Mesendoderm (in vitro differentiated cells): Measurements from ENCODE around the gene ANXA10.
A peak's percentile ranks its signal among the peaks of the same experiment; 100 is the strongest.

Experiments used
- DNase-seq: peaks from one replicate; pipeline ENCODE4 v3.0.0; 2013
- H2AK5ac ChIP-seq: 2 replicates; pipeline ENCODE4 v1.6.1; 2013; ENCODE audit warnings: low read length, inconsistent platforms
- H2BK120ac ChIP-seq: 2 replicates; pipeline ENCODE4 v1.6.1; 2013; ENCODE audit warnings: low read depth, mild to moderate bottlenecking, low read length, moderate library complexity, mixed read lengths
- H2BK15ac ChIP-seq: replicated peaks from 2 replicates; pipeline ENCODE4 v1.6.1; 2013; ENCODE audit warnings: low read depth, mild to moderate bottlenecking, moderate library complexity
- H2BK5ac ChIP-seq: 2 replicates; pipeline ENCODE4 v1.6.1; 2013; ENCODE audit warnings: low read length, inconsistent platforms
- H3K18ac ChIP-seq: 2 replicates; pipeline ENCODE4 v1.6.1; 2013; ENCODE audit warnings: mild to moderate bottlenecking, low read length, mixed read lengths
- H3K23ac ChIP-seq: one replicate; pipeline ENCODE4 v1.6.1; 2013; ENCODE audit warnings: low read length
- H3K27ac ChIP-seq: 2 replicates; pipeline ENCODE4 v1.5.1; 2013; ENCODE audit warnings: low read depth, mild to moderate bottlenecking, inconsistent platforms, low read length, moderate library complexity
- H3K27me3 ChIP-seq: 2 replicates; pipeline ENCODE4 v1.6.1; 2013; ENCODE audit warnings: low read length, control low read depth, mild to moderate bottlenecking, inconsistent platforms; ENCODE audit not compliant: insufficient read depth, poor library complexity
- H3K36me3 ChIP-seq: 2 replicates; pipeline ENCODE4 v1.6.1; 2013; ENCODE audit warnings: low read length, inconsistent platforms; ENCODE audit not compliant: control insufficient read depth, insufficient read depth
- H3K4ac ChIP-seq: one replicate; pipeline ENCODE4 v1.6.1; 2013; ENCODE audit warnings: low read depth, mild to moderate bottlenecking, low read length, moderate library complexity
- H3K4me1 ChIP-seq: 2 replicates; pipeline ENCODE4 v1.6.1; 2013; ENCODE audit warnings: low read depth, low read length, inconsistent platforms; ENCODE audit not compliant: control insufficient read depth
- H3K4me2 ChIP-seq: 2 replicates; pipeline ENCODE4 v1.6.1; 2013; ENCODE audit warnings: low read length
- H3K4me3 ChIP-seq: 2 replicates; pipeline ENCODE4 v1.5.1; 2013; ENCODE audit warnings: mild to moderate bottlenecking, low read length
- H3K56ac ChIP-seq: one replicate; pipeline ENCODE4 v1.6.1; 2013; ENCODE audit warnings: low read length
- H3K79me1 ChIP-seq: 2 replicates; pipeline ENCODE4 v1.6.1; 2013; ENCODE audit warnings: low read length, inconsistent platforms
- H3K79me2 ChIP-seq: 2 replicates; pipeline ENCODE4 v1.6.1; 2013; ENCODE audit warnings: mild to moderate bottlenecking, low read length; ENCODE audit not compliant: control insufficient read depth, insufficient read depth
- H3K9ac ChIP-seq: 2 replicates; pipeline ENCODE4 v1.6.1; 2013; ENCODE audit warnings: low read length, inconsistent platforms
- H4K5ac ChIP-seq: one replicate; pipeline ENCODE4 v1.6.1; 2013; ENCODE audit warnings: low read length
- H4K8ac ChIP-seq: one replicate; pipeline ENCODE4 v1.6.1; 2013; ENCODE audit warnings: low read depth, mild to moderate bottlenecking, control low read depth, low read length, moderate library complexity
- WGBS: extraction: QIAGEN DNeasy Blood & Tissue Kit; methylation state at CpG from one replicate; pipeline ENCODE4 v1.1.7; 2013; ENCODE audit warnings: low lambda C conversion rate, missing lambda C conversion rate; ENCODE audit not compliant: insufficient coverage; ENCODE audit errors: extremely low coverage; 5-methylcytosine and 5-hydroxymethylcytosine counted together

Gene ANXA10

DNA sequence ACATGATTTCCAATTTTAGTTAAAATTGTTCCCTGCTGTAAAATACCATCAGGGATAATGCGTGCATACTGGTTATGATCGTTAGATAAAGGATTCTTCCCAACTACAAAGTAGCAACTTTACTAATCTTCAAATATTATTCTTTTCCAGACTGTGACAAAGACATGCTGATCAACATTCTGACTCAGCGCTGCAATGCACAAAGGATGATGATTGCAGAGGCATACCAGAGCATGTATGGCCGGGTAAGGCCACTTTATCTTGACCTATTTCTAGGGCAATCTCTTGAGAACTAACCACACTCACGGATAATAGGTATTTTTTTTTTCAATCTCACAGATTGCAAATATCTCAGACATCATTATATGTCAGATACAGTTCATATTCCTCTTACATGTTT, 47.0 kb downstream of the ANXA10 start:
- H3K56ac ChIP-seq = no peak overlapping the region
- H3K79me2 ChIP-seq = no peaks in the 10 kb centered on the region
- H3K4me2 ChIP-seq = no peak overlapping the region
- H3K4ac ChIP-seq = no peak overlapping the region
- DNase-seq = no peak
- H2BK15ac ChIP-seq = no peak overlapping the region
- H4K5ac ChIP-seq = no peak overlapping the region
- H3K18ac ChIP-seq = no peak overlapping the region
- no peaks in the 10 kb centered on the region for H3K4me1 ChIP-seq
- WGBS = no CpG with 5 or more reads among the region's 5 CpGs
- H3K9ac ChIP-seq = no peak overlapping the region
- H2BK120ac ChIP-seq = no peak overlapping the region
- H3K36me3 ChIP-seq = no peaks in the 10 kb centered on the region
- no peak overlapping the region for H4K8ac ChIP-seq
- no peak overlapping the region for H2BK5ac ChIP-seq
- no peak overlapping the region for H3K23ac ChIP-seq
- H3K79me1 ChIP-seq = no peaks in the 10 kb centered on the region
- no peak overlapping the region for H3K4me3 ChIP-seq
- H3K27me3 ChIP-seq = no peaks in the 10 kb centered on the region
- no peak overlapping the region for H2AK5ac ChIP-seq
- no peak overlapping the region for H3K27ac ChIP-seq

DNA sequence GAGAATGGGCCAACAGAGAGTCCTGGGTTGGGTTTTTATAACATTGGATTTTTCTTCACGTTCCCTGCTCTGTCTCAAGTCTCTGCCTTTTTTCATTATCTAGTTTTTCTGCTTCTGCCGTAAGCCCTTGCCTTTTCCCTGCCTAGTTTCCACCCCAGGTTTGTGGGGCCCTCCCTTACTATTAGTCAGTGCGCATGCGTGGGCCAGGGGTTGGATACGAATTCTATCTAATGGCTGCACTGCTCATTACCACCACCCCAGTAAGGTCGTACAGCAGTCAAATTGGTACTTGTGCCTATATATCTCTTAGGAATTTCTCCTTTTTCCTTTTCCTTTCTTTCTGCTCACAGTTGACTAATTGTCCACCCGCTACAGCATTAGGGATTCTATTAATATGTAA, 49.4 kb downstream of the ANXA10 start:
- H3K36me3 ChIP-seq = no peaks in the 10 kb centered on the region
- H2BK5ac ChIP-seq = no peak overlapping the region
- no peak overlapping the region for H3K56ac ChIP-seq
- H4K8ac ChIP-seq = no peak overlapping the region
- H4K5ac ChIP-seq = no peak overlapping the region
- H2BK120ac ChIP-seq = no peak overlapping the region
- no peak overlapping the region for H2BK15ac ChIP-seq
- H3K4me3 ChIP-seq = no peak overlapping the region
- no peak overlapping the region for H3K18ac ChIP-seq
- DNase-seq = no peak
- no peaks in the 10 kb centered on the region for H3K4me1 ChIP-seq
- no peak overlapping the region for H3K4ac ChIP-seq
- H3K79me2 ChIP-seq = no peaks in the 10 kb centered on the region
- H3K27me3 ChIP-seq = no peaks in the 10 kb centered on the region
- H2AK5ac ChIP-seq = no peak overlapping the region
- H3K4me2 ChIP-seq = no peak overlapping the region
- H3K23ac ChIP-seq = no peak overlapping the region
- H3K27ac ChIP-seq = no peak overlapping the region
- no peaks in the 10 kb centered on the region for H3K79me1 ChIP-seq
- H3K9ac ChIP-seq = no peak overlapping the region
- no CpG with 5 or more reads among the region's 7 CpGs for WGBS

DNA sequence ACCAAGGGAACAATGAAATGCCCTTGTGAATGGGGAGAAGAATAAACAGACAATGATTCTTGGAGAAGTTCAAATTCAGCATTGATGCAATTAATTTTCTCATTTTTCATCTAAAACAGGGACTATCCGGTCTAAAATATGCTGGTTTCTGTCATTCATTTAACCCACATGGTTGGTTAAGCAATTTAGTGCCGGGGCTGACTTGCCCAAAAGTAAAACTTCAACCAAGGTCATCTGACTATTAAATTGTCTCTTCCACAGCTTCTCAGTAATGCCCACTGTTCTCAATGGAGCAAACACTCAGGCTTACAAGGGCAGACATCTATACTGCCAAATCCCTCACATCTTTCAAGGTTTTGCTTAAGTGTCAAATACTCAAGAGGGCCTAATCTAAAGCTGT, 51.3 kb downstream of the ANXA10 start:
- Histone ChIP-seq H3K9ac (no peak overlapping the region), H3K27me3 (no peaks in the 10 kb centered on the region), H2BK5ac (no peak overlapping the region), H3K4me3 (no peak overlapping the region), H3K4ac (no peak overlapping the region), H3K79me1 (no peaks in the 10 kb centered on the region), H3K4me1 (no peaks in the 10 kb centered on the region), H3K79me2 (no peaks in the 10 kb centered on the region), H3K23ac (no peak overlapping the region), H4K8ac (no peak overlapping the region), H3K27ac (no peak overlapping the region), H3K56ac (no peak overlapping the region), H2AK5ac (no peak overlapping the region), H2BK120ac (no peak overlapping the region), H3K36me3 (no peaks in the 10 kb centered on the region), H3K4me2 (no peak overlapping the region), H3K18ac (no peak overlapping the region), H4K5ac (no peak overlapping the region), H2BK15ac (no peak overlapping the region)
- WGBS = no CpG with 5 or more reads among the region's 2 CpGs
- no peak for DNase-seq

DNA sequence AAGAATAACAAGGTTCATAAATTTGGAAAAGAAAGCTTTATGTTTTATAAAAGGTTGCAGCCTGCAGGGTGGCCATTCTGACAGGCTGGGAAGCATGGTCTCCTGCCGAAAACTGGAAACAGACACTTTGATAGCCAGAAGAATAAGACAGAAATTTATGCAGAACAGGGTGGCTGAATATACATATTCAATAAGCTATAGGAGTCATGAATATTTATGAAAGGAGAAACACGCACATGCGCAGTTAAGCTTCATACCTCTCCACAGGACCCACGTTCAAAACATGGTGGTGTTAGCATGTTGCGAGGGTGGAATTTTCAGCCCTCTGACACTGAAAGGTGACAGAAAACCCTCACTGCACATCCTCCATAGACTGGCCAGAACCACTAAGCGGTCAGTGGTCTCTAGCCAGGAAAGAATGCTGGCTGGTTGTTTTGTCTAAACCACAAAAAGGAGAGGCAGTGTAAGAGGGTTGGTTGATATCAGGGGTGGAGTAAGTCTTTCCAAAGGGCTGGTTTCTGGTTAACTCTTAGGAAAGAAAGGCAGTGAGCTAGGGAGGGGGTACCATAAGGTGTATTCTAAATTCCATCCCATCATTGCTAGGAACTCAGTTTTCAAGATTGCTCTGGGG, 58.2 kb downstream of the ANXA10 start:
- no peak overlapping the region for H4K5ac ChIP-seq
- no peak overlapping the region for H3K4me2 ChIP-seq
- H2AK5ac ChIP-seq = no peak overlapping the region
- no peaks in the 10 kb centered on the region for H3K27me3 ChIP-seq
- H2BK5ac ChIP-seq = no peak overlapping the region
- no peak overlapping the region for H2BK15ac ChIP-seq
- H3K9ac ChIP-seq = no peak overlapping the region
- H3K4me3 ChIP-seq = no peak overlapping the region
- WGBS = no CpG with 5 or more reads among the region's 6 CpGs
- no peak for DNase-seq
- no peak overlapping the region for H3K56ac ChIP-seq
- no peak overlapping the region for H3K4ac ChIP-seq
- no peaks in the 10 kb centered on the region for H3K79me1 ChIP-seq
- H3K79me2 ChIP-seq = no peaks in the 10 kb centered on the region
- H3K4me1 ChIP-seq = no peaks in the 10 kb centered on the region
- H2BK120ac ChIP-seq = no peak overlapping the region
- no peak overlapping the region for H4K8ac ChIP-seq
- no peak overlapping the region for H3K27ac ChIP-seq
- H3K23ac ChIP-seq = no peak overlapping the region
- no peaks in the 10 kb centered on the region for H3K36me3 ChIP-seq
- no peak overlapping the region for H3K18ac ChIP-seq

DNA sequence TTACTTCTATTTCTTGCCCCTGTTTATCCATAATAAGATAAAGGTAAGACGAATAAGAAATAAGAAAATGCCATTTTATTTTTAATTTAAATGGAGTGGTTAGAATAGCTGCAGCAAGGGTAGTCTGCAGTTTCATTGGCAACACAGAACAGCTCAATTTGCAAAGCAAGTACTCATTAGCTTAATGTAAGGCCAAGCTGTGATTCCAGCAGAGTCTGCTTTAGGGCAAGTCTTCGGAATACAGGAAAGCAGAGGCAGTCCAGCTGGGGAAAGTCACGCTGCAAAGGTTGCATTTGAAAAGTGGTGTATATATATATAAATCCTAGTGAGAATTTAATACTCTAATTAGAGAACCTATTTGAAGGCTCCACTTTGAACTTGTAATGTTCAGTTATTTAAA, 59.0 kb downstream of the ANXA10 start:
- Histone ChIP-seq H3K36me3 (no peaks in the 10 kb centered on the region), H4K8ac (no peak overlapping the region), H3K4ac (no peak overlapping the region), H3K4me1 (no peaks in the 10 kb centered on the region), H3K4me3 (no peak overlapping the region), H3K27ac (no peak overlapping the region), H3K79me2 (no peaks in the 10 kb centered on the region), H3K18ac (no peak overlapping the region), H2BK120ac (no peak overlapping the region), H2BK5ac (no peak overlapping the region), H3K79me1 (no peaks in the 10 kb centered on the region), H4K5ac (no peak overlapping the region), H2BK15ac (no peak overlapping the region), H2AK5ac (no peak overlapping the region), H3K23ac (no peak overlapping the region), H3K56ac (no peak overlapping the region), H3K27me3 (no peaks in the 10 kb centered on the region), H3K4me2 (no peak overlapping the region), H3K9ac (no peak overlapping the region)
- WGBS = no CpG with 5 or more reads among the region's 3 CpGs
- peak; percentile 23 for DNase-seq

DNA sequence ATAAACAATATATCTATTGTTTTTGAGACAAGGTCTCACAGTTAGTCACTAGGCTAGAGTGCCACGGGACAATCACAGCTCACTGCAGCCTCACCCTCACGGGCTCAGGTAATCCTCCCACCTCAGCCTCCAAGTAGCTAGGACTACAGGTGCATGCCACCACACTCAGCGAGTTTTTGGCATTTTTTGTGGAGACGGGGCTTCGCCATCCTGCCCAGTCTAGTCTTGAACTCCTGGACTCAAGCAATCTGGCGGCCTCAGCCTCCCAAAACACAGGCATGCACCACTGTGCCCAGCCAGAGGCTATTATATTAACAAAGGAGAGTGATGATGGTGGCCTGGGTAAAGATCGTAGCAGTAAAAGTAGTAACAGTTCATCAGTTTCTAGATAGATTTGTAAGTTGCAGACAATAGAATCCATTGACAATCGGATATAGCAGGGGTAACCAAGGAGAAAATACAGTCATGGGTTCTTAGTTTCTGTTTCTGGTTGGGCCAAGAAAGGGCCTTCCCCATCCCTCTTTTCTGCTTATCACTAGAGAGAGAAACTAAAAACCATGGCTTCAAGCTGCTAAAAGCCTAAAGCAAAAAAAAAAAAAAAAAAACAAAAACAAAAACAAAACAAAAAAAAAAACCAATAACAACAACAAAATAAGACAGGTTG, 60.6 kb downstream of the ANXA10 start:
- Histone ChIP-seq H2BK5ac (no peak overlapping the region), H3K18ac (no peak overlapping the region), H3K56ac (no peak overlapping the region), H3K9ac (no peak overlapping the region), H3K27ac (no peak overlapping the region), H3K36me3 (no peaks in the 10 kb centered on the region), H3K4me2 (no peak overlapping the region), H3K79me2 (no peaks in the 10 kb centered on the region), H2BK15ac (no peak overlapping the region), H3K79me1 (no peaks in the 10 kb centered on the region), H3K4me1 (no peaks in the 10 kb centered on the region), H2AK5ac (no peak overlapping the region), H4K5ac (no peak overlapping the region), H3K23ac (no peak overlapping the region), H2BK120ac (no peak overlapping the region), H4K8ac (no peak overlapping the region), H3K4me3 (no peak overlapping the region), H3K27me3 (no peaks in the 10 kb centered on the region), H3K4ac (no peak overlapping the region)
- DNase-seq = no peak
- WGBS = no CpG with 5 or more reads among the region's 8 CpGs
